Osteoblast (primary cell): ENCODE measurements around the gene SYPL2. TPM values are rescaled to one million over a fixed set of nuclear protein-coding genes. Genes with fewer than 3 reads are reported as not detected.

Source experiments
- DNase-seq: peaks from one replicate; pipeline ENCODE4 v3.0.0; 2011; ENCODE audit warnings: low spot score, mixed read lengths; ENCODE audit not compliant: insufficient read length; ENCODE audit errors: missing footprints
- H2AFZ ChIP-seq: 2 replicates; pipeline ENCODE4 v1.6.0; 2011; ENCODE audit warnings: mild to moderate bottlenecking, low read length
- H3K27ac ChIP-seq: 2 replicates; pipeline ENCODE4 v1.5.1; 2011; ENCODE audit warnings: mild to moderate bottlenecking, low read depth, low read length, moderate library complexity
- H3K27me3 ChIP-seq: 2 replicates; pipeline ENCODE4 v1.6.0; 2012; ENCODE audit warnings: mild to moderate bottlenecking, control low read depth, inconsistent platforms, low read length, moderate library complexity; ENCODE audit not compliant: insufficient read depth
- H3K36me3 ChIP-seq: 2 replicates; pipeline ENCODE4 v1.5.1; 2011; ENCODE audit warnings: mild to moderate bottlenecking, low read length, control low read depth, moderate library complexity; ENCODE audit not compliant: insufficient read depth
- H3K4me1 ChIP-seq: 2 replicates; pipeline ENCODE4 v1.5.1; 2011; ENCODE audit warnings: mild to moderate bottlenecking, low read length, control low read depth, moderate library complexity; ENCODE audit not compliant: insufficient read depth
- H3K4me2 ChIP-seq: 2 replicates; pipeline ENCODE4 v1.6.0; 2011; ENCODE audit warnings: mild to moderate bottlenecking, low read length; ENCODE audit not compliant: insufficient read depth
- H3K4me3 ChIP-seq: fragments of 200-600 bp; sonication (generic); 3 replicates; pipeline ENCODE4 v1.5.1; 2012; ENCODE audit warnings: mild to moderate bottlenecking, low read length, inconsistent platforms; ENCODE audit not compliant: insufficient read depth
- H3K79me2 ChIP-seq: 2 replicates; pipeline ENCODE4 v1.6.0; 2012; ENCODE audit warnings: mild to moderate bottlenecking, low read length, control low read depth, inconsistent platforms; ENCODE audit not compliant: insufficient read depth
- H3K9me3 ChIP-seq: 2 replicates; pipeline ENCODE4 v1.5.1; 2011; ENCODE audit warnings: low read depth, low read length, control low read depth
- H4K20me1 ChIP-seq: 2 replicates; pipeline ENCODE4 v1.6.0; 2012; ENCODE audit warnings: mild to moderate bottlenecking, low read length, control low read depth; ENCODE audit not compliant: insufficient read depth
- CTCF ChIP-seq: IDR thresholded peaks from 2 replicates; pipeline ENCODE4 v1.5.1; 2011; ENCODE audit warnings: mild to moderate bottlenecking, low read depth, low read length, moderate library complexity; ENCODE audit errors: extremely low read depth
- total RNA-seq: library from RNA; depleted of rRNA; stranded (reverse); fragments of >200 nt; gene quantifications from 2 replicates; pipeline ENCODE4 v1.2.3, GENCODE V29; 2012

Gene SYPL2
- total RNA-seq, 1 donor = 1.8 TPM

- H3K27ac ChIP-seq = no peak overlapping the region
- no peak overlapping the region for H3K4me2 ChIP-seq
- no peaks in the 10 kb centered on the region for H3K27me3 ChIP-seq
- H2AFZ ChIP-seq = no peak overlapping the region
- H3K9me3 ChIP-seq = no peaks in the 10 kb centered on the region
- no peak for TF ChIP-seq CTCF
- peaks cover 35% of the 10 kb centered on the region for H3K36me3 ChIP-seq
- H3K79me2 ChIP-seq = peaks cover 41% of the 10 kb centered on the region
- peaks cover 11% of the 10 kb centered on the region for H3K4me1 ChIP-seq
- H4K20me1 ChIP-seq = peaks cover 26% of the 10 kb centered on the region
- no peak overlapping the region for H3K4me3 ChIP-seq
- no peak for DNase-seq
These were observed 31.3 kb downstream of the SYPL2 start for GRCh38 chr1:109497449-109498160.

- Histone ChIP-seq H4K20me1 (peaks cover 26% of the 10 kb centered on the region), H2AFZ (no peak overlapping the region), H3K4me3 (no peak overlapping the region), H3K9me3 (no peaks in the 10 kb centered on the region), H3K27ac (no peak overlapping the region), H3K4me2 (no peak overlapping the region), H3K4me1 (peaks cover 4% of the 10 kb centered on the region), H3K27me3 (no peaks in the 10 kb centered on the region), H3K36me3 (peaks cover 35% of the 10 kb centered on the region), H3K79me2 (peaks cover 41% of the 10 kb centered on the region)
- TF ChIP-seq CTCF = peak; percentile 48
- peak; percentile 90 for DNase-seq
These were observed 31.9 kb downstream of the SYPL2 start for GRCh38 chr1:109498161-109498801.

GRCh38 chr1:109499081-109499480 is 32.7 kb downstream of the SYPL2 start:
- H3K4me2 ChIP-seq = no peak overlapping the region
- DNase-seq = no peak
- peaks cover 41% of the 10 kb centered on the region for H3K79me2 ChIP-seq
- H4K20me1 ChIP-seq = peaks cover 26% of the 10 kb centered on the region
- no peak overlapping the region for H2AFZ ChIP-seq
- H3K27me3 ChIP-seq = no peaks in the 10 kb centered on the region
- no peak overlapping the region for H3K4me3 ChIP-seq
- TF ChIP-seq CTCF = no peak
- no peak overlapping the region for H3K27ac ChIP-seq
- peaks cover 35% of the 10 kb centered on the region for H3K36me3 ChIP-seq
- H3K9me3 ChIP-seq = no peaks in the 10 kb centered on the region
- H3K4me1 ChIP-seq = no peaks in the 10 kb centered on the region
